Calu3 (cell line): ENCODE measurements around the gene TXNDC2. TPM values are rescaled to one million over a fixed set of nuclear protein-coding genes. Genes with fewer than 3 reads are reported as not detected.

Experiments used
- BruUV-seq: library from RNA; stranded (reverse); fragments of 400-500 nt; replicated peaks from 2 replicates; lab custom pipeline; 2021; lab: Mats Ljungman, UMichigan
- CTCF ChIA-PET: fragments of 300-600 bp; sonication (Branson Sonifier 250); formaldehyde crosslinking; loops from one replicate; lab custom pipeline; 2022; ENCODE audit warnings: antibody characterized with exemption; lab: Charles Lee
- DNase-seq: peaks from one replicate; pipeline ENCODE4 v3.0.0; 2022
- H3K27ac Mint-ChIP-seq: one replicate; pipeline ENCODE4 v1.8.0; 2022; ENCODE audit warnings: mixed read lengths; ENCODE audit not compliant: unreplicated experiment
- H3K27me3 Mint-ChIP-seq: one replicate; pipeline ENCODE4 v1.8.0; 2022; ENCODE audit warnings: mixed read lengths; ENCODE audit not compliant: unreplicated experiment
- H3K36me3 Mint-ChIP-seq: one replicate; pipeline ENCODE4 v1.8.0; 2022; ENCODE audit warnings: mild to moderate bottlenecking, moderate library complexity, mixed read lengths; ENCODE audit not compliant: insufficient read depth, unreplicated experiment
- H3K4me1 Mint-ChIP-seq: one replicate; pipeline ENCODE4 v1.8.0; 2022; ENCODE audit warnings: mild to moderate bottlenecking, low read depth, mixed read lengths; ENCODE audit not compliant: unreplicated experiment
- H3K4me3 Mint-ChIP-seq: one replicate; pipeline ENCODE4 v1.8.0; 2022; ENCODE audit warnings: mild to moderate bottlenecking, low read depth, moderate library complexity, mixed read lengths; ENCODE audit not compliant: unreplicated experiment
- H3K9me3 Mint-ChIP-seq: one replicate; pipeline ENCODE4 v1.8.0; 2022; ENCODE audit warnings: low read depth, mixed read lengths; ENCODE audit not compliant: unreplicated experiment
- intact Hi-C: fragments of 100-400 bp; cut with micrococcal nuclease; formaldehyde crosslinking; loops from one replicate; pipeline ENCODE4 v1.10.0; 2022; ENCODE audit not compliant: unreplicated experiment
- total RNA-seq: library from RNA; stranded (reverse); gene quantifications from 2 replicates; pipeline ENCODE4 v1.2.3, GENCODE V29; 2022
- TF ChIP-seq, protein P1 (sequence below): fragments of 200-600 bp; IDR thresholded peaks from one replicate; pipeline ENCODE4 v1.8.0; 2022; ENCODE audit warnings: antibody characterized with exemption; ENCODE audit not compliant: unreplicated experiment

TXNDC2 gene
- total RNA-seq, 1 experiment from 2014 or later = not detected

GRCh38 chr18:9866627-9867026 is 19.1 kb upstream of the TXNDC2 start:
- no peak overlapping the region for H3K27ac Mint-ChIP-seq
- BruUV-seq = no TSS peak
- intact Hi-C loops = no loop called here
- no peaks in the 10 kb centered on the region for H3K27me3 Mint-ChIP-seq
- CTCF ChIA-PET = no interaction called here
- DNase-seq = no peak
- no peak overlapping the region for H3K4me3 Mint-ChIP-seq
- H3K4me1 Mint-ChIP-seq = peaks cover 44% of the 10 kb centered on the region
- TF ChIP-seq, protein P1, sequence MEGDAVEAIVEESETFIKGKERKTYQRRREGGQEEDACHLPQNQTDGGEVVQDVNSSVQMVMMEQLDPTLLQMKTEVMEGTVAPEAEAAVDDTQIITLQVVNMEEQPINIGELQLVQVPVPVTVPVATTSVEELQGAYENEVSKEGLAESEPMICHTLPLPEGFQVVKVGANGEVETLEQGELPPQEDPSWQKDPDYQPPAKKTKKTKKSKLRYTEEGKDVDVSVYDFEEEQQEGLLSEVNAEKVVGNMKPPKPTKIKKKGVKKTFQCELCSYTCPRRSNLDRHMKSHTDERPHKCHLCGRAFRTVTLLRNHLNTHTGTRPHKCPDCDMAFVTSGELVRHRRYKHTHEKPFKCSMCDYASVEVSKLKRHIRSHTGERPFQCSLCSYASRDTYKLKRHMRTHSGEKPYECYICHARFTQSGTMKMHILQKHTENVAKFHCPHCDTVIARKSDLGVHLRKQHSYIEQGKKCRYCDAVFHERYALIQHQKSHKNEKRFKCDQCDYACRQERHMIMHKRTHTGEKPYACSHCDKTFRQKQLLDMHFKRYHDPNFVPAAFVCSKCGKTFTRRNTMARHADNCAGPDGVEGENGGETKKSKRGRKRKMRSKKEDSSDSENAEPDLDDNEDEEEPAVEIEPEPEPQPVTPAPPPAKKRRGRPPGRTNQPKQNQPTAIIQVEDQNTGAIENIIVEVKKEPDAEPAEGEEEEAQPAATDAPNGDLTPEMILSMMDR = no peak
- H3K36me3 Mint-ChIP-seq = peaks cover 15% of the 10 kb centered on the region
- peaks cover 12% of the 10 kb centered on the region for H3K9me3 Mint-ChIP-seq

DNA sequence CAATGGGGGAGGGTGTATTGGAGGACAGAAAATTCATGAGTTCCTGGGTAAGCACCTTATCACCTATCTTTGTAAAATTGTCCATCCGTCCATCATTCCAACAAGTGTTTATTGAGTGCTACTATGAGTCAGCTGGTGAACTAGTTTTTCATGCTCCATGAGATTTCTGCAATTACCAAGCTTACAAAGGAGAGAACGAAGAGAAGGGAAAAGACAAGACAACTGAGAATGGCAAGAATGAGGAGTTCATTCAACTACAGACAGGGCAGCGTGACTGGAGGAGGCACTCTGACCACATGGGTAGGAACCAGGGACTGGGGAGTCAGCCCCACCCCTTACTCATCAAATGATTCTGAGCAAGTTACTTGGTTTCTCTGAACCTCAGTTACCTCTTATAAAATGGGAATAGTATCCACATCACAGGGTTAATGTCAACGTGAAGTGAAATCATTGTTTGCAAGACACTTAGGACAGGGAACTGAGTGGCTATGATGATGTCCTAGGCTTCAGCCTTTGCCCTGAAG is 18.6 kb upstream of the TXNDC2 start:
- no TSS peak for BruUV-seq
- Mint-ChIP-seq H3K4me3 (no peak overlapping the region), H3K36me3 (peaks cover 15% of the 10 kb centered on the region), H3K27me3 (no peaks in the 10 kb centered on the region), H3K4me1 (peaks cover 39% of the 10 kb centered on the region), H3K27ac (no peak overlapping the region), H3K9me3 (peaks cover 12% of the 10 kb centered on the region)
- intact Hi-C loops = no loop called here
- CTCF ChIA-PET = no interaction called here
- no peak for DNase-seq
- TF ChIP-seq, protein P1 = no peak

DNA sequence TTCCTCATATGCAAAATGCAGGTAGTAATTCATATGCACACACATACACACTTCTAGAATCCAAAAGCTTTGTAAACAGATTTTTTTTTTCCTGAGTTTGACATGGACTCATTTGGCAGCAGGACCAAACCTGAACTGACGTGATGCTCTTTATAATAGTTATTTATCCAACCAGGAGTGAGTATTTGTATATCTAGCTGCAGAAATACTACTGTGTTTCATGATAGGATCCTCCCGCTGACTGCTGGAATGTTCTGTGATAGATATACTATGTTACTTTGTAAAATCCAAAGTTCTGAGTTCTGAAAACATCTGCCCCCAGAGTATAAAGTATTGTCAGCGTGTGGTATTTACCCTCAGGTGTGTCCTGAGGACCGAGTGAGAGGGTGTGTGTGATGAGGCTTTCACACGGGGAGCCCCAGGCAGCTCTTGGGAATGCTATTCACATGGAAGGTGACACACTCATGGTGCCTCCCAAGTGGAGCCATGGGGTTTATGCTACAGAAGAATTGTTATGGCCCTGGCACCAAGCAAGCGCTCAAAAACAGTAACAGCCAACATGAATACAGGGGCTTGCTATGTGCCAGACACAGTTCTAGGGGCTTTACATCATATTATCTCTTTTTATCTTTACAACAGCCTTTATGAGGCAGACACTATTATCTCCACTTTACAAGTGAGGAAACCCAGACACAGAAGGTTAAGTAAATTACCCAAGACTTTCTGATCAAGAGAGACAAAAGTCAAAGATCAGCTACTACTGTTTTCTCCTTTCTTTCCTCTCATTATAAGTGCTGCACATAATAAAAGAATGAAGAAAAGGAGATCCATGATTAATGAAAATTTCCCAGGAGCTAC is 16.7 kb upstream of the TXNDC2 start:
- intact Hi-C loops = no loop called here
- peak overlapping the region; percentile 11 for H3K4me3 Mint-ChIP-seq
- CTCF ChIA-PET = interaction anchor here (1.5 kb wide), 1 partner anchor 30 kb away, joined by 3 read pairs; no protein-coding TSS in a partner anchor
- no peak for DNase-seq
- peaks cover 15% of the 10 kb centered on the region for H3K36me3 Mint-ChIP-seq
- H3K4me1 Mint-ChIP-seq = peaks cover 39% of the 10 kb centered on the region
- peaks cover 12% of the 10 kb centered on the region for H3K9me3 Mint-ChIP-seq
- peak overlapping the region; percentile 19 for H3K27ac Mint-ChIP-seq
- no TSS peak for BruUV-seq
- H3K27me3 Mint-ChIP-seq = no peaks in the 10 kb centered on the region
- TF ChIP-seq, protein P1 = no peak

GRCh38 chr18:9869715-9870430 is 15.9 kb upstream of the TXNDC2 start:
- BruUV-seq = no TSS peak
- Mint-ChIP-seq H3K4me3 (no peak overlapping the region), H3K9me3 (peaks cover 12% of the 10 kb centered on the region), H3K36me3 (peaks cover 15% of the 10 kb centered on the region), H3K4me1 (peaks cover 41% of the 10 kb centered on the region), H3K27me3 (no peaks in the 10 kb centered on the region), H3K27ac (peak overlapping the region; percentile 31)
- no peak for DNase-seq
- TF ChIP-seq, protein P1 = no peak
- CTCF ChIA-PET = interaction anchor here (0.5 to 1.5 kb wide), 2 partner anchors 17 to 29 kb away, joined by 3 to 6 read pairs; no protein-coding TSS in a partner anchor
- intact Hi-C loops = no loop called here
